Spleen (tissue), 7 donors: ENCODE results near the gene INF2.

Experiments
- POLR2AphosphoS5 ChIP-seq, 3 donors: sonication (generic); formaldehyde crosslinking; IDR thresholded peaks; one replicate each; pipeline ENCODE4 v1.5.1; 2017; ENCODE audit warnings: antibody characterized with exemption in 3 of 3
- TF ChIP-seq, protein P1 (sequence below), 11 experiments: fragments of 200-600 bp in 7 of 11; fragments of 450-650 bp in 4 of 11; sonication (generic) in 4 of 11; IDR thresholded peaks in 8 of 11; conservative IDR thresholded peaks in 3 of 11; 1 replicate in 7 of 11; 2 replicates in 4 of 11; pipeline versions ENCODE4 v1.4.0 to v1.8.0; 2016 to 2021; ENCODE audit warnings: antibody characterized with exemption in 11 of 11, inconsistent platforms in 4 of 11, mild to moderate bottlenecking in 1 of 11
- donor health status: DM: no; HTN: no; CAD: no; lungs with moderate emphysema.
- donor health status: DM: no; HTN: no; CAD: no.
- donor health status: DM: no; HTN: no; CAD: no.

DNA sequence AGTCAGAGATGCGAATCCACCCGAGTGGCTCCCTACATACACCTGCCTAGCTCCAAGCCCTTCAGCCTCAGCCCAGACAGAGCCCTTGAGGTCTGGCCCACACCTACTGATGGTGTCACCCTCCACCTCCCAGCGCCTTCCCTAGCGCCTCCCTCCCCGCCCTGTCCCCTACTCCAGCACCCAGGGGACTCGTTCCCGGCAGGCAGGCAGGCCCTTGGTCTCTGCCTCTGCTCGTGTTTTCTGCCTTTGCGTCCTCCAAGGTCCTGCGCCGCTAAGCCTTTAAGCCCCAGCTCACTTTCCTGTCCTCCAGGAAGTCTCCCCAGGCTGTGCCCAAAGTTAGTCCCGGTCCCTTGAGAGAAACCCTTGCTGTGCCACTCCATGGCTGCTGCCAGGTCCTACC is 12.7 kb downstream of the INF2 start:
- TF ChIP-seq, protein P1, sequence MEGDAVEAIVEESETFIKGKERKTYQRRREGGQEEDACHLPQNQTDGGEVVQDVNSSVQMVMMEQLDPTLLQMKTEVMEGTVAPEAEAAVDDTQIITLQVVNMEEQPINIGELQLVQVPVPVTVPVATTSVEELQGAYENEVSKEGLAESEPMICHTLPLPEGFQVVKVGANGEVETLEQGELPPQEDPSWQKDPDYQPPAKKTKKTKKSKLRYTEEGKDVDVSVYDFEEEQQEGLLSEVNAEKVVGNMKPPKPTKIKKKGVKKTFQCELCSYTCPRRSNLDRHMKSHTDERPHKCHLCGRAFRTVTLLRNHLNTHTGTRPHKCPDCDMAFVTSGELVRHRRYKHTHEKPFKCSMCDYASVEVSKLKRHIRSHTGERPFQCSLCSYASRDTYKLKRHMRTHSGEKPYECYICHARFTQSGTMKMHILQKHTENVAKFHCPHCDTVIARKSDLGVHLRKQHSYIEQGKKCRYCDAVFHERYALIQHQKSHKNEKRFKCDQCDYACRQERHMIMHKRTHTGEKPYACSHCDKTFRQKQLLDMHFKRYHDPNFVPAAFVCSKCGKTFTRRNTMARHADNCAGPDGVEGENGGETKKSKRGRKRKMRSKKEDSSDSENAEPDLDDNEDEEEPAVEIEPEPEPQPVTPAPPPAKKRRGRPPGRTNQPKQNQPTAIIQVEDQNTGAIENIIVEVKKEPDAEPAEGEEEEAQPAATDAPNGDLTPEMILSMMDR (IDR thresholded peaks at IDR 0.05 in 8 of 11, conservative IDR thresholded peaks at IDR 0.05 in 3 of 11), result no peak
- TF ChIP-seq POLR2AphosphoS5 (IDR thresholded peaks at IDR 0.05), result no peak
